ENCODE data around the gene SOX14. TPM values are rescaled to one million over a fixed set of nuclear protein-coding genes. Genes with fewer than 3 reads are reported as not detected.

SOX14 gene
- total RNA-seq, 1 experiment from 2014 or later, result not detected

DNA sequence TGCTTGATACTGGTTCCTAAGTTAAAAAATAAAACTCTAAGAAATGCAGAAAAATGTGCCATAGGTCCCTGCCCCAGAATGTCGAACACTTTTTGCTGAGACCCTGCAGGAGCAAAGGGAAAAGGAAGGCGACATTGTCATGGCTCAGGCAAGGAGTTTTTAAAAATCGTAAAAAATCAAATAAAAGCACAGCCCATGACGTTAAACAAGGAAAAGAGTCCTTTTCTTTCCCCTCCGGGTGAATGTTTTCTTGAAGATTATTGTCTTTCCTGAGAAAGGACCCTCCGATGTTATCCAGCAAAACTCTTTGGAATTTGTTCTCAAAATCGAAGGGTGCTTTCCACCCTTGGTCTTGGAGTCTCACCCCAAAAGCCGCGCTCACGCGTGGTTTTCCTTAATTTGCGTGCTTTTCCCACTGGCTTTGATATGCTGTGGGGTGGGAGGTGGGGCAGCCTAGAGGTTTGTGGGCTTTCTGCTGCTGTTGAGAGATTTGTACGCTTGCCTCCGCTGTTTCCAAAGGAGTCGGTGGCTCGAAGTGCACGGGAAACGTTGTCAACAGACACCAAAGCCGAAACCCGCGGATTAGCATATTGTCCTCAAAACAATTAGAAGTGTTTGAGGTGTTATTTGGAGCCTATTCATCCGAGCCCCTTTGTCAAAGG lies 2.9 kb downstream of the SOX14 start:
- ATAC-seq (no peak), DNase-seq (ENCODE audit: low read depth, low spot score) (no peak)
- Histone ChIP-seq H3K27me3 (ENCODE audit: control insufficient read depth, insufficient read depth, low read length) (peaks cover 81% of the 10 kb centered on the region), H3K9me3 (ENCODE audit: control insufficient read depth, insufficient read depth, low read depth, low read length) (no peaks in the 10 kb centered on the region), H3K36me3 (ENCODE audit: control insufficient read depth, insufficient read depth, low read length) (no peaks in the 10 kb centered on the region), H3K4me3 (ENCODE audit: low read depth in 2 of 2, low read length in 2 of 2) (no peak overlapping the region), H3K27ac (ENCODE audit: low read length) (no peak overlapping the region), H3K4me1 (ENCODE audit: control insufficient read depth, insufficient read depth, low read length) (peaks cover 27% of the 10 kb centered on the region)
- TF ChIP-seq SIN3A (IDR thresholded peaks at IDR 0.05; ENCODE audit: borderline replicate concordance, insufficient read depth, low read depth, low read length) (no peak), POLR2AphosphoS5 (IDR thresholded peaks at IDR 0.05; ENCODE audit: low read depth, low read length) (no peak), TCF7L2 (IDR thresholded peaks at IDR 0.05; ENCODE audit: low read depth, low read length) (no peak)
- TF ChIP-seq, protein P1, sequence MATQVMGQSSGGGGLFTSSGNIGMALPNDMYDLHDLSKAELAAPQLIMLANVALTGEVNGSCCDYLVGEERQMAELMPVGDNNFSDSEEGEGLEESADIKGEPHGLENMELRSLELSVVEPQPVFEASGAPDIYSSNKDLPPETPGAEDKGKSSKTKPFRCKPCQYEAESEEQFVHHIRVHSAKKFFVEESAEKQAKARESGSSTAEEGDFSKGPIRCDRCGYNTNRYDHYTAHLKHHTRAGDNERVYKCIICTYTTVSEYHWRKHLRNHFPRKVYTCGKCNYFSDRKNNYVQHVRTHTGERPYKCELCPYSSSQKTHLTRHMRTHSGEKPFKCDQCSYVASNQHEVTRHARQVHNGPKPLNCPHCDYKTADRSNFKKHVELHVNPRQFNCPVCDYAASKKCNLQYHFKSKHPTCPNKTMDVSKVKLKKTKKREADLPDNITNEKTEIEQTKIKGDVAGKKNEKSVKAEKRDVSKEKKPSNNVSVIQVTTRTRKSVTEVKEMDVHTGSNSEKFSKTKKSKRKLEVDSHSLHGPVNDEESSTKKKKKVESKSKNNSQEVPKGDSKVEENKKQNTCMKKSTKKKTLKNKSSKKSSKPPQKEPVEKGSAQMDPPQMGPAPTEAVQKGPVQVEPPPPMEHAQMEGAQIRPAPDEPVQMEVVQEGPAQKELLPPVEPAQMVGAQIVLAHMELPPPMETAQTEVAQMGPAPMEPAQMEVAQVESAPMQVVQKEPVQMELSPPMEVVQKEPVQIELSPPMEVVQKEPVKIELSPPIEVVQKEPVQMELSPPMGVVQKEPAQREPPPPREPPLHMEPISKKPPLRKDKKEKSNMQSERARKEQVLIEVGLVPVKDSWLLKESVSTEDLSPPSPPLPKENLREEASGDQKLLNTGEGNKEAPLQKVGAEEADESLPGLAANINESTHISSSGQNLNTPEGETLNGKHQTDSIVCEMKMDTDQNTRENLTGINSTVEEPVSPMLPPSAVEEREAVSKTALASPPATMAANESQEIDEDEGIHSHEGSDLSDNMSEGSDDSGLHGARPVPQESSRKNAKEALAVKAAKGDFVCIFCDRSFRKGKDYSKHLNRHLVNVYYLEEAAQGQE (IDR thresholded peaks at IDR 0.05; ENCODE audit: insufficient read depth in 1 of 2, low read depth in 2 of 2, low read length in 1 of 2), result no peak
- TF ChIP-seq, protein P2, sequence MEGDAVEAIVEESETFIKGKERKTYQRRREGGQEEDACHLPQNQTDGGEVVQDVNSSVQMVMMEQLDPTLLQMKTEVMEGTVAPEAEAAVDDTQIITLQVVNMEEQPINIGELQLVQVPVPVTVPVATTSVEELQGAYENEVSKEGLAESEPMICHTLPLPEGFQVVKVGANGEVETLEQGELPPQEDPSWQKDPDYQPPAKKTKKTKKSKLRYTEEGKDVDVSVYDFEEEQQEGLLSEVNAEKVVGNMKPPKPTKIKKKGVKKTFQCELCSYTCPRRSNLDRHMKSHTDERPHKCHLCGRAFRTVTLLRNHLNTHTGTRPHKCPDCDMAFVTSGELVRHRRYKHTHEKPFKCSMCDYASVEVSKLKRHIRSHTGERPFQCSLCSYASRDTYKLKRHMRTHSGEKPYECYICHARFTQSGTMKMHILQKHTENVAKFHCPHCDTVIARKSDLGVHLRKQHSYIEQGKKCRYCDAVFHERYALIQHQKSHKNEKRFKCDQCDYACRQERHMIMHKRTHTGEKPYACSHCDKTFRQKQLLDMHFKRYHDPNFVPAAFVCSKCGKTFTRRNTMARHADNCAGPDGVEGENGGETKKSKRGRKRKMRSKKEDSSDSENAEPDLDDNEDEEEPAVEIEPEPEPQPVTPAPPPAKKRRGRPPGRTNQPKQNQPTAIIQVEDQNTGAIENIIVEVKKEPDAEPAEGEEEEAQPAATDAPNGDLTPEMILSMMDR (IDR thresholded peaks at IDR 0.05), result no peak
- ChIA-PET CTCF (no interaction called here), POLR2A (no interaction called here)
- no TSS peak for BruUV-seq (replicated peaks)
- intact Hi-C loops (cut with micrococcal nuclease; ENCODE audit: unreplicated experiment), result no loop called here
- in situ Hi-C loops (cut with HindIII; ENCODE audit: low pct_unique_long_range_greater_than_20kb, low sequenced_read_pairs), result no loop called here

DNA sequence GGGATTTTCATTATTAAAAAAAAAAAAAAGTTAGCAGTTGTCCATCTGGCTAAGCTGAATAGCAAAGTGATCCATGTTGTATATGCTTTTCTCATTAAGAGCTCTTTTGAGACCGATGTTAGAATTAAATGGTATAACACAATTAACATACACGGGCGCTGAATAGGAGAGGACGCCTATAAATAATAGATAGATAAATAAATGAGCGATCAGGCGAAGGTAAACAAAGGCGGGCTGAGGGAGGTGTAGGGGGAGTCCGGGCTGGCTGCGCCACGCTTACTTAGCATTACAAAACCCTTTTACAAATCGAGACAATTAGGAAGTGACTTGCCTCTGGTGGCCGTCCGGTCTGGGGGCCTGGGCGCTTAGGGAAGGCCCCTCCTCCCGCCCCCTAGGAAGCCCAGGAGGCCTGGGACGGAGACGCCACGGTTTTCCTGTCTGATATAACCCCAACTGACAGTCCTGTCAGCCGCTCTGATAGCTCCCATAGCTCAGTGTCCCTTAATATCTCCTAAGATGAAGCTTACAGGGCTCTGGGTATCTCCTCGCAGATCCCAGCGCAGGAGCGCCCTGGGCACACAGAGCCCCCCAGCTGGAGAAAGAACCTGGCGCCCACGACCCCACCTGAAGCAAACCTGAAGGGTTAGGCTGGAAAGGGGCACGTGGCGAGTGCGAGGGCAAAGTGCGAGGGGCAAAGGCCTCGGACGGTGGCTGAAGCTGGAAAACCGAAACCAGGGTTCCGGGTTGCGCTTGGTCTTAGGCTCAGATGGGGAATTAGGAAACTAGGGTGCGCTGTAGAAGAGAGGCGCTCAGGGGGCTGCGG lies 3.6 kb downstream of the SOX14 start:
- DNase-seq (ENCODE audit: low read depth, low spot score), result no peak
- Histone ChIP-seq H3K9me3 (ENCODE audit: control insufficient read depth, insufficient read depth, low read depth, low read length) (no peaks in the 10 kb centered on the region), H3K4me1 (ENCODE audit: control insufficient read depth, insufficient read depth, low read length) (peaks cover 28% of the 10 kb centered on the region), H3K27me3 (ENCODE audit: control insufficient read depth, insufficient read depth, low read length) (peaks cover 82% of the 10 kb centered on the region), H3K36me3 (ENCODE audit: control insufficient read depth, insufficient read depth, low read length) (no peaks in the 10 kb centered on the region), H3K27ac (ENCODE audit: low read length) (no peak overlapping the region), H3K4me3 (ENCODE audit: low read depth in 2 of 2, low read length in 2 of 2) (peak overlapping the region; percentile 37 to 57)
- no TSS peak for BruUV-seq (replicated peaks)
- CTCF ChIA-PET, result no interaction called here
- POLR2A ChIA-PET, result no interaction called here
- in situ Hi-C loops (cut with HindIII; ENCODE audit: low pct_unique_long_range_greater_than_20kb, low sequenced_read_pairs) (no loop called here), intact Hi-C loops (cut with micrococcal nuclease; ENCODE audit: unreplicated experiment) (no loop called here)
- ATAC-seq, result no peak
- TF ChIP-seq, protein P1 (IDR thresholded peaks at IDR 0.05; ENCODE audit: insufficient read depth in 1 of 2, low read depth in 2 of 2, low read length in 1 of 2), result no peak
- TF ChIP-seq, protein P2 (IDR thresholded peaks at IDR 0.05), result no peak
- no peak for TF ChIP-seq POLR2AphosphoS5 (IDR thresholded peaks at IDR 0.05; ENCODE audit: low read depth, low read length)
- no peak for TF ChIP-seq SIN3A (IDR thresholded peaks at IDR 0.05; ENCODE audit: borderline replicate concordance, insufficient read depth, low read depth, low read length)
- TF ChIP-seq TCF7L2 (IDR thresholded peaks at IDR 0.05; ENCODE audit: low read depth, low read length), result no peak
